ENCODE measurements around the gene GAS7. TPM values are rescaled to one million over a fixed set of nuclear protein-coding genes. Genes with fewer than 3 reads are reported as not detected.
A peak's percentile ranks its signal among the peaks of the same experiment; 100 is the strongest.
"Not testable (repeated sequence)": the region's sequence is repeated elsewhere in the genome, so short reads cannot be mapped to it uniquely, and the experiment has no call there.

The GAS7 gene
- total RNA-seq, 1 donor from 2014 or later, result 8.5 TPM

GRCh38 chr17:10099051-10099571, 99.3 kb downstream of the GAS7 start:
- FAIRE-seq (no peak), DNase-seq (ENCODE audit: low read depth) (peak; percentile 23)
- Mint-ChIP-seq H3K4me3 (ENCODE audit: unreplicated experiment) (no peak overlapping the region), H3K36me3 (ENCODE audit: low read depth, unreplicated experiment) (no peaks in the 10 kb centered on the region), H3K4me1 (ENCODE audit: low read depth, unreplicated experiment) (peaks cover 5% of the 10 kb centered on the region), H3K27ac (ENCODE audit: unreplicated experiment) (no peak overlapping the region), H3K27me3 (ENCODE audit: low read depth, unreplicated experiment) (peaks cover 3% of the 10 kb centered on the region), H3K9me3 (ENCODE audit: unreplicated experiment) (peaks cover under 1% of the 10 kb centered on the region)
- H3K27me3 ChIP-seq (ENCODE audit: insufficient read depth, low read length), result no peaks in the 10 kb centered on the region
- H3K36me3 ChIP-seq (ENCODE audit: insufficient read depth, low read length), result no peaks in the 10 kb centered on the region
- no peak overlapping the region for H3K27ac ChIP-seq (ENCODE audit: low read depth, low read length)
- no peak overlapping the region for H2AFZ ChIP-seq (ENCODE audit: low read depth, low read length)
- no peak overlapping the region for H3K9ac ChIP-seq (ENCODE audit: low read length)
- H3K9me3 ChIP-seq (ENCODE audit: insufficient read depth, low read depth, low read length), result no peaks in the 10 kb centered on the region
- no peak overlapping the region for H3K4me2 ChIP-seq (ENCODE audit: low read length)
- H3K4me3 ChIP-seq (ENCODE audit: insufficient read depth, low read depth, low read length), result no peak overlapping the region
- no peaks in the 10 kb centered on the region for H4K20me1 ChIP-seq (ENCODE audit: insufficient read depth, low read length)
- TF ChIP-seq EZH2 (IDR thresholded peaks at IDR 0.05; ENCODE audit: insufficient read depth, low read length) (no peak), CTCF (IDR thresholded peaks at IDR 0.05; ENCODE audit: insufficient read depth, low read depth, low read length) (no peak)
- peaks cover 3% of the 10 kb centered on the region for H3K4me1 ChIP-seq (ENCODE audit: insufficient read depth, low read length)
- H3K79me2 ChIP-seq (ENCODE audit: insufficient read depth, low read length), result no peaks in the 10 kb centered on the region

- peaks cover 5% of the 10 kb centered on the region for H3K4me1 Mint-ChIP-seq (ENCODE audit: low read depth, unreplicated experiment)
- Histone ChIP-seq H3K36me3 (ENCODE audit: insufficient read depth, low read length) (no peaks in the 10 kb centered on the region), H3K4me1 (ENCODE audit: insufficient read depth, low read length) (peaks cover 3% of the 10 kb centered on the region), H4K20me1 (ENCODE audit: insufficient read depth, low read length) (no peaks in the 10 kb centered on the region), H2AFZ (ENCODE audit: low read depth, low read length) (no peak overlapping the region), H3K4me2 (ENCODE audit: low read length) (no peak overlapping the region), H3K27me3 (ENCODE audit: insufficient read depth, low read length) (no peaks in the 10 kb centered on the region), H3K9me3 (ENCODE audit: insufficient read depth, low read depth, low read length) (no peaks in the 10 kb centered on the region), H3K27ac (ENCODE audit: low read depth, low read length) (no peak overlapping the region), H3K79me2 (ENCODE audit: insufficient read depth, low read length) (no peaks in the 10 kb centered on the region), H3K9ac (ENCODE audit: low read length) (no peak overlapping the region), H3K4me3 (ENCODE audit: insufficient read depth, low read depth, low read length) (no peak overlapping the region)
- peaks cover 2% of the 10 kb centered on the region for H3K36me3 Mint-ChIP-seq (ENCODE audit: low read depth, unreplicated experiment)
- peaks cover 3% of the 10 kb centered on the region for H3K27me3 Mint-ChIP-seq (ENCODE audit: low read depth, unreplicated experiment)
- TF ChIP-seq CTCF (IDR thresholded peaks at IDR 0.05; ENCODE audit: insufficient read depth, low read depth, low read length) (no peak), EZH2 (IDR thresholded peaks at IDR 0.05; ENCODE audit: insufficient read depth, low read length) (no peak)
- H3K4me3 Mint-ChIP-seq (ENCODE audit: unreplicated experiment), result no peak overlapping the region
- FAIRE-seq (no peak), DNase-seq (ENCODE audit: low read depth) (no peak)
- peaks cover 5% of the 10 kb centered on the region for H3K9me3 Mint-ChIP-seq (ENCODE audit: unreplicated experiment)
- no peak overlapping the region for H3K27ac Mint-ChIP-seq (ENCODE audit: unreplicated experiment)
Measured at GRCh38 chr17:10096596-10096995, 101.8 kb downstream of the GAS7 start.

- not testable (repeated sequence) for H2AFZ ChIP-seq (ENCODE audit: low read depth, low read length); H3K27me3 Mint-ChIP-seq (ENCODE audit: low read depth, unreplicated experiment); H3K36me3 ChIP-seq (ENCODE audit: insufficient read depth, low read length); H3K79me2 ChIP-seq (ENCODE audit: insufficient read depth, low read length); H3K4me3 Mint-ChIP-seq (ENCODE audit: unreplicated experiment); H3K4me3 ChIP-seq (ENCODE audit: insufficient read depth, low read depth, low read length); H3K9me3 ChIP-seq (ENCODE audit: insufficient read depth, low read depth, low read length); H4K20me1 ChIP-seq (ENCODE audit: insufficient read depth, low read length); H3K27ac Mint-ChIP-seq (ENCODE audit: unreplicated experiment); H3K4me1 ChIP-seq (ENCODE audit: insufficient read depth, low read length); H3K4me1 Mint-ChIP-seq (ENCODE audit: low read depth, unreplicated experiment); H3K36me3 Mint-ChIP-seq (ENCODE audit: low read depth, unreplicated experiment); H3K27ac ChIP-seq (ENCODE audit: low read depth, low read length); H3K4me2 ChIP-seq (ENCODE audit: low read length); H3K9me3 Mint-ChIP-seq (ENCODE audit: unreplicated experiment); H3K27me3 ChIP-seq (ENCODE audit: insufficient read depth, low read length); H3K9ac ChIP-seq (ENCODE audit: low read length)
- FAIRE-seq, result peak; percentile 17
- peak; percentile 55 for DNase-seq (ENCODE audit: low read depth)
Measured at GRCh38 chr17:10095295-10095694, 103.1 kb downstream of the GAS7 start.
